Measurements from ENCODE around the gene STRBP.
"Not testable (repeated sequence)": the region's sequence is repeated elsewhere in the genome, so short reads cannot be mapped to it uniquely, and the experiment has no call there.

STRBP gene

GRCh38 chr9:123249162-123249561 is 19.2 kb downstream of the STRBP start:
- DNase-seq (ENCODE audit: low spot score) = not testable (repeated sequence)

DNA sequence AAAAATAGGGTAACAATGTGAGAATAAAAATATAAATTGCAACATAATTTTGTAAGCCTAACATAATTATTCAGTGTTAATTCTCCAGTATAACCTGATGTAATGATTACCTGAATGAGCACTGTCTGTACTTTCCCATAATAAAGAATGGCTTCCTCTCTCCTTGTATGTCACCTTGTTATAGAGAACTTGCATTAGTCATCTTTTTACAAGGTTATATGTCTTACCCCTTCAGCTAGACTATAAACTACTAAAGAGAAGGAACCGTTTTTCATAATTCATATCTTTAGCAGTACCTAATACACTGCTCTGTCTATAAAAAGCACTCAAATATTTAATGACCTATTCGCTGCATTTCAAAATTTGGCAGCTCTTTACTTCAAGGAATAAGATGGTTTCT is 19.8 kb downstream of the STRBP start:
- DNase-seq (ENCODE audit: low spot score) = no peak

GRCh38 chr9:123246534-123246933 is 21.9 kb downstream of the STRBP start:
- no peak for DNase-seq (ENCODE audit: low spot score)

DNA sequence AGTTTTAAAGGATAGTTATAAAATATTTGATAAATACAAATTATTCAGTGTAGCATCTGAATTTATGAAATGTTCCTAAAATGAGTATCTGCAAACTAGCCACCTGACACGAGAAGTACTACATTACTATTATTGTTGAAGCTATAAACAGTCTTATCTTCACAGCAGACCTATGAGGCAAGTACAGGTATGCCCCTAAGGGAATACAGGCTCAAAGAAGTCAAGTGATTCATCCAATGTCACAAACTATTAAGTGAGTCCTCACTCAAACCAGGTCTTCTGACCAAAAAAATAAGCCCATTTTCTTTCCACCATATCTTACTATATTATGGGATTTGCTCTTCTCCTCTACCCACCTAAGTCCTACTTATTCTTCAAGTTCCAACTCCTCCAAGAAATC is 28.7 kb downstream of the STRBP start:
- DNase-seq (ENCODE audit: low spot score) = no peak

GRCh38 chr9:123238365-123238764 is 30.0 kb downstream of the STRBP start:
- no peak for DNase-seq (ENCODE audit: low spot score)

- DNase-seq (ENCODE audit: low spot score) = no peak
Measured at GRCh38 chr9:123237220-123237619, 31.2 kb downstream of the STRBP start.

DNA sequence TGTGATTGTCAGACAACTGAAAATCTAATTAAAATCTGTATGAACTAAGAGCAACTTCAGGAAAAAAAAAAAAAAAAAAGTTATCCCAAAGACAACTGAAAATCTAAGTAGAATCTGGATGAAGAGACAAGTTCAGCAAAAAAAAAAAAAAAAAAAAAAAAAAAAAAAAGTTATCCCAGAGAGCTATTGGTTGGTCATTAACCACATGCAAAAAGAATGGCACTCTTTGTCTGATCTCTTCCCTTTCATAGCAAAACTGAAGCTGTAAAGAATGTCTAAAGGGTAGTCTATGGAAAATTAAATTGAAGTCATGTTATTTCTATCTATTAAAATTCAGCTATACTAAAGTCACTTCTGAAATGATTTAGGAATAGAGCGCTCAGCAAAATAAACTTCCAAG is 32.9 kb downstream of the STRBP start:
- no peak for DNase-seq (ENCODE audit: low spot score)

- DNase-seq (ENCODE audit: low spot score) = no peak
Measured at GRCh38 chr9:123234853-123235252, 33.5 kb downstream of the STRBP start.

DNA sequence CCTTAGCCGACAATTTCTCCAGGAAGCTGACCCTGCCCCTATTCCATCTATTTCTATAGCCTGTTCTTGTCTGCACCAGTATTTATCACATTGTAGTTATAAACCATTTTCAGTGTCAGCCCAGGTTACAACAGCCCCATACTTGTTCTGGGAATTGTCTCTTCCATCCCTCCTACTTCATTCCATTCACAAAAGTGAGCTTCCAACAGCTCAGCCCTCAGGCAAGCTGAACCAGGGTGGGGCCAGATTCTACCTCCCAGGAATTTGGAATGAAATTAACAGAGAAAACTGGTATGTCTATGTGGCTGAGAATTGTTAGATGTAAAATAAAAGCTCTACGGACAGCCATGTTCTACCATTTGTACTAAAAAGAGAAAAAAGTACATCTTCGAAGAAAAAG is 36.1 kb downstream of the STRBP start:
- no peak for DNase-seq (ENCODE audit: low spot score)

DNA sequence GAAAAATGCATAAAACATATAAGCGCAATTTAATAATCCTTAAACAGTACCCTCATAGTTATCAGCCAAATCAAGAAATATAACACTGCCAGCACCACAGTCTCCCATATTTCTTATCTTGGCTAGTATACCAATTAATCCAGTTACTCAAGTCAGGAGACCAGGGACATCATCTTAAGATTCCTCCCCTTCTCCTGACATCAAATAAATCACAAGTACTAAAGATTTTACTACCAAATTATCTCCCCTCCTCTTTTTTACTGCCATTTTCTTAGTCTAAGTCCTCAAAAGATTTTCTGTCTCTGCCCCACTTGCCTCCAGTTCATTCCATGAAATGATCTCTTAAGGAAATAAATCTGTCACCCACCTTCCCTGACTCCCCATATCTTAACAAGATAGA is 37.0 kb downstream of the STRBP start:
- no peak for DNase-seq (ENCODE audit: low spot score)

- DNase-seq (ENCODE audit: low spot score) = no peak
Measured at GRCh38 chr9:123228967-123229366, 39.4 kb downstream of the STRBP start.

GRCh38 chr9:123225995-123226394 is 42.4 kb downstream of the STRBP start:
- DNase-seq (ENCODE audit: low spot score) = no peak

GRCh38 chr9:123225374-123225813 is 43.0 kb downstream of the STRBP start:
- peak; percentile 43 for DNase-seq (ENCODE audit: low spot score)

DNA sequence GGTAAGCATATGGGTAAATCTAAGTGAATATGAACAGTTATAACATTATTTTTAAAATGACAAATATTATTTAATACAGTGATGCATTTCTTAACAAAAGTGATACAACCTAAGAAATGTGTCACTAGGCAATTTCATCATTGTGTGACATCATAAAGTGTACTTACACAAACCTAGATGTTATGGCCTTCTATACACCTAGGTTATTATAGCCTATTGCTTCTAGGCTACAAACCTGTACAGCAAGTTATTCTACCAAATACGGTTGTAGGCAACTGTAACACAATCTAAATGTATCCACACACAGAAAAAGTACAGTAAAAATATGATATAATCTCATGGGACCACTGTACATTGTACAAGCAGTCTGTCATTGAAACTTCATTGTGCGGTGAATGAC is 48.3 kb downstream of the STRBP start:
- DNase-seq (ENCODE audit: low spot score) = no peak

GRCh38 chr9:123218831-123219230 is 49.6 kb downstream of the STRBP start:
- no peak for DNase-seq (ENCODE audit: low spot score)

DNA sequence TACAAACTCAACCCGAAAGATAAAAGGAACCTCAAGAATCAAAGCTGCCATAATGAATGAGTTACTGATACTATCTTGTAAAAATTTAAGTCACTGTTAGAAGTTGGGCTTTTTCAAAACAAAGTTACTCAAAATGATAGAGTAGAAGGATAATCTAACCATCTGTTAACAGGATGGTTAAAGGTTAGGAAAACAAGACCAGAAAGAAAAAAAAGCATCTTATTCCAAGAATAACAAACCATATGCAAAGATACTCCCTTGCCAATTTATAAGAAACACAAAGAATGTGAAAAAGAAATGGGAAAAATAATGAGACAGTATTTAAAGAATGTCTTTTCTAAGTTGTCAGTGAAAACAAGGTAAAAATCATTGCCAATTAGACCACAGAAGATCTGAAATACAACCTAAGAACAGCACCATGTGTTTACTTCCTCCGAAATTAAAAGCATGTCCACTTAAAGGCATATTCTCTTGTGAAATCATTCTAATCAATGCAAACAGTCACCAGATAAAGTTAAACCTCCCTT is 51.2 kb downstream of the STRBP start:
- DNase-seq (ENCODE audit: low spot score) = no peak

DNA sequence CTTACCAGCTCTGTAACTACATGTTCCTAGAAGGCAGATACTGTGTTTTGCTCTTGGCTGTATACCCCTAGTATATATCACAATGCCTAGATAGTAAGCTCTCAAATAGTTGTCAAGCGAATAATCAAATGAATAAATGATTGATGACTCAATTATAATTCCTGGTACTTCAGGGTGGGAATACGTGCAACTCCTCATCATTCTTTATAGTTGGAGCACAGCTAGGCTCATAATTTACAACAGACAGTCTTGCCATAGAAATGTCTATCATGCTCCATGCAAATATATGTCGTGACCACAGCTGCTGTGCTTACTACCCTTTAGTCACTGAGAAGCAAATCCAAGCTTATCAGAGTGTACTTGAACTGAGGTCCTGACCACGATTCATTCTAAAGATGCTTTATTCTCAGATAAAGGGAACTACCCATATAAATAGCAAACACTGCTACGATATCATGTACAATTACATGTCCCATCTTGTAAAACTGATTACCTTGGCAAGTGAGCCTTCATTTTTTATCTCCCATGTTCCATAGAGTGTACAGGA is 52.1 kb downstream of the STRBP start:
- DNase-seq (ENCODE audit: low spot score) = no peak

DNA sequence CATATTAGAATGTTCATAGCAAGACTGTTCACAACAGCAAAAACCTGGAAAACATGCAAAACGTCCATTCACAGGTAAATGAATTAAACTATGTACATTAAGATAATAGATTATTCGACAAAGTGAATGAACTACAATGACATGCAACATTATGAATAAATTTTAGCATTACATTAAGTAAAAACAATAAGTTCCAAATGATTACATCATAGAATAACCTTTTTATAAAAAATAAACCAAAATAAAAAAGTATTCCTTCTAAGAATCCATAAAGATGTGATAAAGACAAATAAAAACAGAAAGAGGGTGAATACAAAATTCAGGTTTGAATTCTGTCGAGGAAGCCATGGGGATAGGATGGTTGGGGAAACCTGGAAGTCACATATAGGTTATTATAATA is 57.3 kb downstream of the STRBP start:
- no peak for DNase-seq (ENCODE audit: low spot score)

DNA sequence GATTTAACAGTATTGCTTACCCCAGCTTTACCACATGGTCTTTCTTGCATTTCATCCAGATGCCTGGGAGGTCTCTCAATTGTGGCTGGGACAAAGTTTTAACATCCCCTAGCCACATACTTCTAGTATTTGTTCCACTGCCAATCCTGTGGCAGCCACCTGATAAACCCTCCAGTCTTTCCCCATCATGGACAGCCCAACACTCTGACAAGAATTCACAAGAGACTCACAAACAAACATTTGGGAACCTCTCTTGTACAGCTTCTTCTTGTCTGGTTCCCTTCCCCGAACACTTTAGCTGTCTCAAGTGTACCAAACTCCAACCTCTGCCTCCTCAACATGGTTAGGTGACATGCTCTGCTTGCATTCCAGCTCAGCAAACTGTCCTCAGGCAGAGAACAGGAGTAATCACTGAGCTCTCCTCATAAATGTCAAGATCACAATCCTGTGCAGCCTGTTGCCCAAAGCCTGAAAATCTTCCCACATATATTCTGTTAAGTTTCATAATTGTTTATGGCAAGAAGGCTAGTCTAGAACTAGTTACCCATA is 59.7 kb downstream of the STRBP start:
- DNase-seq (ENCODE audit: low spot score) = no peak

GRCh38 chr9:123206065-123206464 is 62.3 kb downstream of the STRBP start:
- no peak for DNase-seq (ENCODE audit: low spot score)

GRCh38 chr9:123201083-123201482 is 67.3 kb downstream of the STRBP start:
- DNase-seq (ENCODE audit: low spot score) = no peak

DNA sequence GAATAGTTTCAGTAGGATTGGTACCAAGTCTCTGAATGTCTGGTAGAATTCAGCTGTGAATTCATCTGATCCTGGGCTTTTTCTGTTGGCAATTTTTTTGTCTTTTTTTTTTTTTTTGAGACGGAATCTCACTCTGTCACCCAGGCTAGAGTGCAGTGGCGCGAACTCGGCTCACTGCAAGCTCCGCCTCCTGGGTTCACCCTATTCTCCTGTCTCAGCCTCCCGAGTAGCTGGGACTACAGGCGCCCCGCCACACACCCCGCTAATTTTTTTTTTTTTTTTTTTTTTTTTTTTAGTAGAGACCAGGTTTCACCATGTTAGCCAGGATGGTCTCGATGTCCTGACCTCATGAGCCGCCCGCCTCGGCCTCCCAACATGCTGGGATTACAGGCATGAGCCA is 67.9 kb downstream of the STRBP start:
- DNase-seq (ENCODE audit: low spot score) = not testable (repeated sequence)

GRCh38 chr9:123196124-123196523 is 72.3 kb downstream of the STRBP start:
- DNase-seq (ENCODE audit: low spot score) = no peak

- no peak for DNase-seq (ENCODE audit: low spot score)
Measured at GRCh38 chr9:123194023-123194422, 74.4 kb downstream of the STRBP start.

Measured in hepatic stellate cell (primary cell).